T-helper 1 cell (primary cell): ENCODE measurements around the gene FKBP14.

ENCODE experiments used
- DNase-seq, 5 donors: peaks; one replicate each; pipeline ENCODE4 v3.0.0-alpha.2; 2012 to 2020
- total RNA-seq, 4 donors: gene quantifications; one replicate each; lab custom pipeline; 2026; lab: John Stamatoyannopoulos, UW

The FKBP14 gene, protein sequence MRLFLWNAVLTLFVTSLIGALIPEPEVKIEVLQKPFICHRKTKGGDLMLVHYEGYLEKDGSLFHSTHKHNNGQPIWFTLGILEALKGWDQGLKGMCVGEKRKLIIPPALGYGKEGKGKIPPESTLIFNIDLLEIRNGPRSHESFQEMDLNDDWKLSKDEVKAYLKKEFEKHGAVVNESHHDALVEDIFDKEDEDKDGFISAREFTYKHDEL
- 7.2 to 9.6 (median 7.8) reads per million in 4 donors for total RNA-seq

DNA sequence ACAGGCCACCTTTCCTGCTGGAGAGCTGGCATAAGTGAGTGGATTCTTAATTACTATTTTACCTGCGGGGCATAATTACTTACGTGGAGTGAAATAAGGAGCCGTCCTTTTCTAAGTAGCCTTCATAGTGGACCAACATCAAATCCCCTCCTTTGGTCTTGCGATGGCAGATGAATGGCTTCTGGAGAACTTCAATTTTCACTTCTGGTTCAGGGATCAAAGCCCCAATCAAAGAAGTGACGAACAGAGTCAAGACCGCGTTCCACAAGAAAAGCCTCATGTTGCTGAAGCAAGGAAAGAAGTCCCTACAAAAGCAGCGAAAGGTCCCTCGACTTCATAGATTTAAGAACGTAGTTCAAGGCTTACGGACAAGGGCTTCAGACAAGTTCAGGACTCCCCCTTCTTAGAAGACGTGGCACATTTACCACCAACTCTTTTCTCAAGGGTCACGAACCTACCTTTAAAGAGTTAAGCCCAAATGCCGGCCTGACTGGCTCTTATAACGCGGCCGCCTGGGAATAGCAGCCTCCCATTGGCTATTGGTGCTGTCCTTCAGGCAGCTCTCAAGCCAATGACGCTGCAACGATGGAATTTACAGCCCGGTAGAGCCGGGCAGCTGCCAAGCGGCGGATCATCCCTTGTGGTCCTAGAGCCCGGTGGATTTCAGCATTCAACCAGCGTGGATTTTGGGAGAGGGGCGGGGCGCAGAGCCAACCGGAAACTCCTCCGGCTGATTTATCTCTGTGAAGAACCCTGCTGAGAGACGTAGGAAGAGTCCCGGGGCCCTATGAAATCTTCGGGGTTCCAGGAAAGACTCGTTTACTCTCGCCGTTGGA, at the start of gene FKBP14:
Gene FKBP14 (minus strand): TSS at position 474 of the 836 bp plus-strand sequence. CDS start 194 bp downstream, at position 280.
- DNase-seq = peak; percentile 75 to 97 (median 85)

DNA sequence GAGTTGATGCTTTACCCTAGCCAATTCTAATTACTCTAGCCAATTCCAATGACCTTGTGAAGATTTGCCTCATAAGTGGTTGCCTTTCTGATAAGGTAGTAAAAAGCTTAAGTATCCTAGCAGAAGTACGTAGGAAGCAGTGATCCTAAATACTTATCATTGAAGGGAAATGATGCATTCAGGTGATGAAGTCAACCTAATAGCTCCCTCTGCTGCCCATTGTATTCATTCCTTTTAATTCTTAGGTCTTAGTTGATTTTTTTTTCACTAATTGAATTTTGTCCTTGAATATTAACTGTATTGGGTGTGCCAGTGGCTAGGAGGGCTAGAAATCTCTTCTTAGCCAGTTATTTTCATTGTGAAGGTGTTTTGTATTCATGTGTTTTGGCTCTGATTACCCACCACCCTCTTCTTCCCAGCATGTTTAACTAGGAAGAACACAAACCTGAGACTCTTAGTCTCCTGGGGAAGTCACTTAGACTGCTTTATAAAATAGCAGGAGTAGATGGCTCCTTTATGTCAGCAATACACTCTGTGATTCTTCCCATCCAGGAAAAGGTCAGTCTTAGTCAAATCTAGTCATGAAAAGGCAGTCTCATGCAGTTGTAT, 48.0 kb upstream of the FKBP14 start:
- DNase-seq = peak in 1 of 5 donors; percentile 8

DNA sequence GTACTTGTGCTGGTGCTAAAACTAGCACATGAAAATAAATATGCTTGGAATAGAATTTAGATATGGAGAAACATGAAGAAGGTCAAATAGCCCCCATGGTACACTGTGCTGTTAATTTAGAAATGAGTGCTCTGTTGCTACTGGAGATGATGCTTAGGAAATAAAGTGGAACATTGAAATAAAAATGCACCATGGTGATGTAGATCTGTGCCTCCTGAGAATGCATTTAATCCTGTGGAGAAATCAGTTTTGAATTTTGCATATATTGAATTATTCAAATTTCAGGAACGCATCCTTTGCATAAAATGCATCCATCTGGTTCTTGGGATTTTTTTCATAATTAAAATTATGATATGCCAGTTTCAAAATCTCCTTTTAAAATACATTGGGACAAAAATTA, 46.2 kb upstream of the FKBP14 start:
- no peak for DNase-seq

DNA sequence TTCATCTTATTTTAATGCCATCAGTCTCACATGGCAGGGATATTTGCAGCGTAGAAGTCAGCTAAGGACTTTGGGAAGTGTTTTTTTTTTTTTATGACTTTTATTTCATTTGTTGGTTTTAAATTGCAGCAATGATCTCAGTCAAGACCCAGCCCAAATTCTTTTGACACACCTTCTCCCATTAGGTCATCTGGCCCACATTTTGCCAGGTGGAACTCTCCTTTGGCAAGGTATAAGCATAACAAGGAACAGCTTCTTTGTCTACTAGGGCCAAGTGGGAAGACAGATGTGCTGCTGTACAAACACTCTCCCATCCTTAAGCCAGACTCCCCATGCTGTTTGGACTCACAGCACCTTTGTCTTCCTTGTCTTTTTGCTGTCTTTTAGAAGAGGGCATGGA, 43.5 kb upstream of the FKBP14 start:
- DNase-seq = no peak

DNA sequence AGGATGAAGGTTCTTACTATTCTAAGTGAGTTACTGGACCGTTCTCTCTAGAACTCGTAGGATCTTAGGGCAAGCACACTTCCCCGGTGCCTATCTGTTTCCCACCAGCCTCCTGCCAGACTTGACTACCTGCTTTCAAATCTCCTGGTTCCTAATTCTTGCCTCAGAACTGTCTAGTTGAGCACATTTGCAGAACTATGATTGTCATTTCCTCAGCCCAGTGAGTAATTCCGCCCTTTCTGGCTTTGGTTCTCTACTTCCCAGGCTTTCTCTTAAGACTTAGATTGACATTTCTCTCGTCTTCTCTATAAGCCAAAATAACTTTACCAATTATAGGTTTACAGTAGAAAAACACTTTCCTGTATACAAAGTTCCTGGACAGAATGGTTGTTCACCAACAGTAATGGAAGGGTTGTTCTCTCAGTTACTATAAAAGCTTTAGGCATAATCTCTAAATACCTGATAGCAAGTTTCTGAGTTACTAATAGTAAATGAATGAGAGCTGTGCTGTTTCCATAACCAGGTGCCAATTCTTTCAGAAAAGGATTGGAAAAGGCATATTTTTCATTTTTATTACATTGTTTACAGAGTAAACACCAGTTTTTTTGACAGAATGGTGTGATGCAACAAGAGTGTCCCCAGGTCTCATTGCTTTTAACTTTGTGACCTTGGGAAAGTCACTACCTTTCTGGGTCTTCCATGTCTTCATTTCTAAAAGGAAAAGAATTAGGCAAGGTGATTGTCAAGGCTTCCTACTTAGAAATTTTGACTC, 42.8 kb upstream of the FKBP14 start:
- no peak for DNase-seq

DNA sequence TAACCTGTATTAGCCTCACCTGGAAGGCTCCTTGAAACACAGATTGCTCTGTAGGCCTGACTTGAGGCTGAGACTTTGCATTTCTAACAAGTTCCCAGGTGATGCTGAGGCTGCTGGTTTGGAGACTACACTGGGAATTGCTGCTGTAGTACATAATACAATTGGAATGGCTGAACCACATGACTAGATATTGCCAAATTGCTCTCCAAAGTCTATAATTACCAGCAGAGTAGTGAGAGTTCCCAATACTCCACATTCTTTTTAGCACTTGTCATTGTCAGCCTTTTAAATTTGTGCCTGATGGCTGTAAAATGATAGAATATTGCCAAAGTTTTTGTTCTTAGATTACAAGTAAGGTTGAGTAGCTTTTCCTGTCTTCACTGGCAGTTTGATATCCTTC, 41.6 kb upstream of the FKBP14 start:
- DNase-seq = no peak

DNA sequence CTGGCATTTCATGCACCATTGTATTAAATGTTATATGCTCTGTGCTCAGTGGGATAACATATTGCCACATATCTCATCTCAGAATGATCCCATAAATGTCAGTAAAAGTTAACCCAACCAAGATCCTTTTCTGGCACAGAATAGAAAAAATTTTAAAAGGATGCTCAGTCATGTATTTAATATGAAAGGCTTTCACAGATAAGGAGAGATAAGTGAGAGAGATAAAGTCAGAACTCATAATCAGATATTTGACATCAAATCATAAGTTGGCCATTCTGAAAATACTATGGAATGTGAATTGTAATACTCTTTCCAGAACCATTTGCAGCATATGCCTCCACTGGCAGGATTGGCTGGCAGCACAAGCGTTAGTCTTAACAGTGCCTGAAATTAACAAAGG, 40.2 kb upstream of the FKBP14 start:
- no peak for DNase-seq

DNA sequence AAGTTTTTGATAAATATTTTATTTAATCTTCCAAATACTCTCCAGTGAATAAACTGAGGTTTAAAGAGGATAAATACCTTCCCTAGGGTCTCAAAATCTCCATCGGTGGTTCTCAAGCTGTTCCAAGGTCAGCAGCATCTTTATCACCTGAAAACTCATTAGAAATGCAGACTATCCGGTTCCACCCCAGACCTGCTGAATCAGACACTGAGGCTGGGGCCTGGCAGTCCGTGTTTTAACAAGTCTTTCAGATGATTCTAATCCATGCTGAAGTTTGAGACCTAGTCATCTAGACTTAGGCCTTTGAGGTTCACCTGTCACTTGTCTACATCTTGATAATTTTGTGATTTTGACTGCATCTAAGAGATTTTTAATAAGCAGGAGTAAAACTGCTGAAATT, 39.2 kb upstream of the FKBP14 start:
- no peak for DNase-seq

DNA sequence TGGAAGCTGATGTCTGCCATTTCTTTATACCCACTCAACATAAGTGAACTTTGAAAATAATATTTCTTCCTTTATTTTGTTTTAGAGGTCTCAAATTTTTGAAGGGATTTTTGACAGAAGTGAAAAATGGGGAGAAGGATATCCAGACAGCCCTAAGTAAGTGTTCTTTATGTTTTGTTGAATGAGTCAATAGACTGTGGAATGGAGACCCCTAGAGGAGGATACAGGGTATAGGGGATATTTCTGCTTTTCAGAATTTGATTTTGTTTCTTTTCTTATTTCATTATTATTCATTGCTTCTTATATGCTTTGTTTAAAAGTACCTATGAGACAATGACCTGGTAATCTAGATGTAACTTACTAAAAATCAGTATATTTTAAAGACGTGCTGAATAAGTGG, 36.1 kb upstream of the FKBP14 start:
- peak in 1 of 5 donors; percentile 8 for DNase-seq

DNA sequence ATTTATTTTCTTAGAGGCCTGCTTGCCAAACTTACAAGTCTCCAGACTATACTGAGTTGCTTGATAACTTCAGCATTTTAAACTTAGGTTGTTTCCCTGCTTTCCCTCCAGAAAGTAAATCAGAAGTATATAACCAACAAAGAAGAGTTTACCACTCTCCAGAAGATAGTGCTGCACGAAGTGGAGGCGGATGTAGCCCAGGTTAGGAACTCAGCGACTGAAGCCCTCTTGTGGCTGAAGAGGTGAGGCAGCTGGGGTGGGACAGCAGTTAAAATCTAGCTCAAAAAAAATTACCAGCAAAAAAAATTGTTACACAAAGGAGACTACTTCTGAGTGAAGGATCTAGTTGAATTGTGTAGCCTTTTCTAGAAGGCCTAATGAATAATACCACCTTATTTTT, 35.3 kb upstream of the FKBP14 start:
- DNase-seq = peak in 3 of 5 donors; percentile 5 to 17 (median 12)

DNA sequence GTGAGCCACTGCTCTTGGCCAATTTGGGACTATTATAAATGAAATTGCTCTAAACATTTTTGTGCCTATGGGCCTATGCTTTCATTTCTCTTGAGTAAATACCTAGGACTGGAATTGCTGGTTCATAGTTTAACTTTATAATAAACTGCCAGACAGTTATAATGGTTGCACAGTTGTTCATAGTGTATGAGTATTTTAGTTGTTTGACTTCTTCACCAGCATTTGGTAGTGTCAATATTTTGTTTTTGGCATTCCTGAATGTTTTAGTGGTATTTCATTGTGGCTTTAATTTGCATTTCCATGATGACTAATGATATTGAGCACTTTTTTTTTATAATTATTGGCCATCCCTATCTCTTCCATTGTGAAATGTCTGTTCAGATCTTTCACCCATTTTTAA, 31.2 kb upstream of the FKBP14 start:
- DNase-seq = no peak

DNA sequence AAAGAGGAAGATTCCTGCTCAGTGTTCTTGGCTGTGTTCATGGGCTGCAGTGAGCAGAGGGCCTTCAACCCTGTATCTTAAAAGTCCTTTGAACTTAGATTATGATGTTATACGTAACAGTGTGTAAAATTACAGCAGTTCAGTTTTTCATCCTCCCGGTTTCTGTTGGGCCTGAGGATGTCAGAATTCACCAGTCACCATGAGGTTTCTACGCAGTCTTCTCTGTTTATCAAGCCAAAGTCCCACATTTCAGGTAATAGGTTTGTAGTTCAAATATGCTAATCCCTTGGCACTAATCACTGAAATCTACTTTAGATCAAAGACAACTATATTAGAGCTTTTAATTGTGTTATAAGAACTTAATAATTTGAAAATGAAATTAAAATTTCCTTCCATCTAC, 26.6 kb upstream of the FKBP14 start:
- no peak for DNase-seq

DNA sequence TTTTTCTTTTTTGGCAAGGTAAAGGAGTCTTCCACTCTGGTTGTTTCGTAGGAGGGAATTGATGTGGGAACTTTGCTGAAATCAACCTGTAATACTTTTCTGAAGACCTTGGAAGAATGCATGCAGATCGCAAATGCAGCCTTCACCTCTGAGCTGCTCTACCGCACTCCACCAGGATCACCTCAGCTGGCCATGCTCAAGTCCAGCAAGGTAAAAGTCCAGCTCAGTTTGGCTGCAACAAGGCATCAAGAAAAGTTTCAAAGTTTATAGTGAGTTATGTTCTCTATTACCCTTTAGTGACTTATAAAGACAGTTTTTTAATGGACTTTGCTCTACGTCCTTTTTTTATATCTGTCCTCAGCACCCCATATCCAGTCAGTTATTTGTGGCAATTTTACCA, 22.7 kb upstream of the FKBP14 start:
- DNase-seq = no peak

DNA sequence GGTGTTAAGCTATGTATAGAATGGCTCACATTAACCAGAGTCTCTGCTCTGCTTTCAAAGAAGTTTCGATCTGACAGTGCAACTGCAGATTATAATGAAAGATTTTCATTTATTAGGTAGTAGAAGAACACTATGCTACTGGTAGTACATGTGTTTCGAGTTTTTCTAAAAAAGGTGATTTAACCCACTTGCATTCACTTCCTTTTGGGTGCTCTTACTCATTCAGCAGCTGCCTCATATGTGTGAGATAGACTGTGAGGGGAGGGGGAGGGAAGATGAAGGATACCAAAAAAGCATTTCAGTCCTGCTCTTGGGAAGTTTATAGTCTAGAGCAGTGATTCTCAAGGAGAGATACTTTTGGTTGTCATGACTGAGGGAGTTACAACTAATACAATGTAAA, 22.1 kb upstream of the FKBP14 start:
- DNase-seq = no peak

DNA sequence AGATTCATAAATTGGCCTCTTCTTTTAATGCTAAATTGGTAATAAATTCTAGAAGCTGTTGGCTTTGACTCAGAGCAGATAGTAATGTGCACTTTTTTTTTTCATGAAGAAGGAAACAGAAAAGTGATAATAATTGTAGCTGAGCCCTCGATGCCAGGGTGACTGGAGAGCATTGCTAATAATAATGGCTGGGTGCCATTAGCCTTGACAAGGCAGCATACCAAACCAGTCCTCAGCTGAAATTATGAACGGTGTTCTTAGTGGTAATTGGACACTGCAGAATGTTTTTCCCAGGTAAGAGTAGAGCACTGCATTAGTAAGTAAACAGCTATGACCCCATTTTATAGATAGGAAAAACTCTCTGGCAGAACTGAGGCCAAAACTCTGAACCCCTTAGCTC, 20.6 kb upstream of the FKBP14 start:
- DNase-seq = no peak

DNA sequence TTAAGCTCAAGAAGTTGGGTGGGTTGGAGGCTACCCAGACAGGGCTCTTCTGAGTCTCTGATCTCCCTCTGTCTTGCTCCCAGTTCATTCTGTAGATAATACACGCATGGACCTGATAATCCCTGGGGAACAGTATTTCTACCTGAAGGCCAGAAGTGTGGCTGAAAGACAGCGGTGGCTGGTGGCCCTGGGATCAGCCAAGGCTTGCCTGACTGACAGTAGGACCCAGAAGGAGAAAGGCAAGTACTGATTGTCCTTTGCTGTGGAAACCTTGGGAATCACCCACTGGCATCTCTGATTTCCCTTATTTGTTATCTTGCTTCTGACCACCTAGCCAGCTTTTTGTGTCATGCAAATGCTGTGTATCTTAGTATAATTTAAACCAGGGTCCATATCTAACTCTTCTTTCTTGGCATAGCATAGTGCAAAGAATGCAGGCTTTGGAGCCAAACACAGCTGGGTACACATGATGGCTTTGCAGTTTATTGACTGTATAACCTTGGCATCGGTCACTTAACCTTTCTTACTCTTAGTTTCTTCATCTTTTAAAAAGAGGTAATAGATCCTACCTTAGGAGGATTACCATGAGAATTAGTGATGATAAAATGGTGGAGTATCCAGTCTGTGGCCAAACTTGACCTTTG, 19.7 kb upstream of the FKBP14 start:
- DNase-seq = no peak

DNA sequence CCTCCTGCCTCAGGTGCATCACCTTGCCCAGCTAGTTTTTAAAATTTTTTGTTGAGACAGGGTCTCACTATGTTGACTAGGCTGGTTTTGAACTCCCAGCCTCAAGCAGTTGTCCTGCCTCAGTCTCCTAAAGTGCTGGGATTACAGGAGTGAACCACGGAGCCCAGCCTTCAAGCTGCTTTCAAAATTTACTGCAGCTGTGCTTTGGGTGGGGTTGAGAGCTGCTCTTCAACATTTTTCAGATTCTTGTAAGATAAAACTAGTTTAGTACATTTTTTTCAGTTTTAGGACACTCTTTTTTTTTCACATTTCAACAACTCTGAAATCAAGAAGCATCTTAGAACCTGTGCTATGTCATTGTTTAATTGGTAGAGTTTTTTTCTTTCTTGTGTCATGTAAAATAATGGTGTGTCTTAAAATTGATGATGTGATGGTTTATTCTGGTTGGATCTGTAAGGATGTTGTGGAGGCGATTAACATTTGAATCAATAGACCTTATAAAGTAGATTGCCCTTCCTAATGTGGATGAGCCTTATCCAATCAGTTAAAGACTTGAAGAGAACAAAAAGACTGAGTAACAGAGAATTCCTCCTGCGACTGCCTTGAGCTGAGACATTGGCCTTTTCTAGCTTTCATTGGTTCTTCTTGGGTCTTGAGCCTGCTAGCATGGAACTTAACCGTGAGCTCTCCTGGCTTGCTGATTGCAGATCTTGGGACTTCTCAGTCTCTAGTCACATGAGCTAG, 15.2 kb upstream of the FKBP14 start:
- DNase-seq = no peak

DNA sequence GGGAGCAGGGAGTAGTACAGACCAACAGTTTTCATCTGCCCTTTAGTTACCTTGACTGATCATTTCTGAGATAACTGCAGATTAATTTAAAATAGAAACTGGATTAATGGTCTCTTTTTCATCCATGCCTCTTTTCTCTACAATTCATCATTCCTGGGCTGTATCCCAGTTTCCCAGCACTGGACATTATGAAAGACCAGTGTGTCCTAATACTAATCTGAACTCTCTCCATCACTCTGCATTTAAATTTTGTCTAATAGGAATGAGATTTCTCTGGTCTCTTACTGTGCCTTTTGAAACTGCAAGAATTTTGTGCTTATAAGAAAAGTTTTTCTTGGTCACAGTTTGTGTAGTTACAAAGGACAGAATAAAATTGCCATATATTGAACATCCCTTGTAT, 14.4 kb upstream of the FKBP14 start:
- DNase-seq = no peak

DNA sequence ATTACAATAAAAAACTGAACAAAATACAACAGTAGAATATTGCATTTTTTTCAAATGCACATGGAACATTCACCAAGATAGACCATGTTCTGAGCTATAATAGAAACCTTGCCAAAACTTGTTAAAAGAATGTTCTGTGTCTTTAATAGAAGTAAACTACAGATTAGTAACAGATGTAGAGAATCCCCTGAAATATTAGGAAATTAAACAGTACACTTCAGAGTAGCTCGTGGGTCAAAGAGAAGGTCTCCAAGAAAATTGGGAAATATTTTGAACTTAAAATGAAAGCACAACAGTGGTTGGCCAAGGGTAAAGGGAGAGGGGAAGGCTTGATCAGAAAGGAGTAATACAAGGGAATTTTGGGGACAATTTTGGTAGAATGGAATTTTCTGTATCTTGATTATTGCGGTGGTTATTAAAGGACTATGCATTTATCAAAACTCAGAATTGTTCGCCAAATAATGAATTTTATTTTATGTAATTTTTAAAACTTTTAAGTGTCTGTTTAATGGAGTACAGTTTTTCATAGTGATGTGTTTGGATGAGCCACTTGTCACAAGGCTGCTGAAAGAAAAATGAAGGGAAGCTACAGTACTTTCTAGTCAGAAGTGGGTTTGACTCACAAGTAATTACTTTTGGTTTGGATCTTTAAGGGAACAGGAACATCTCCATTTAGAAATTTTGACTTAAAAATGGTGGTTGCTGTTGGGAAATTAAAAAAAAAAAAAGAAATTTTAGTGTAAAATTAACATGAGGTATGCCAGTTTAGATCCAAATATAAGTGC, 11.9 kb upstream of the FKBP14 start:
- no peak for DNase-seq

DNA sequence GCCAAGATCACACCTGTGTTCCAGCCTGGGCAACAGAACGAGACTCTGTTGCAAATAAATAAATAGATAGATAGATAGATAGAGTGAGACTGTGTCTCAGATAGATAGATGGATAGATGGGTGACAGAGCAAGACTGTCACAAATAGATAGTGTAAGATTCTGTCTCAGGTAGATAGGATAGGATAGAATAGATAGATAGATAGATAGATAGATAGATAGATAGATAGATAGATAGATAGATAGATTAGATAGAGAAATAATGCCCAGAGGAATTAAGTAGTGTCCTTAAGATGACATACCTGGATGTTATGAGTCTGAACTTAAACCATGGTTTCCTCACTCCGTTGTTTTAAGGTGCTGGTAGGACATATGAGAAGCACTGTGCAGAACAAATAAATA, 9.7 kb upstream of the FKBP14 start:
- no peak for DNase-seq

DNA sequence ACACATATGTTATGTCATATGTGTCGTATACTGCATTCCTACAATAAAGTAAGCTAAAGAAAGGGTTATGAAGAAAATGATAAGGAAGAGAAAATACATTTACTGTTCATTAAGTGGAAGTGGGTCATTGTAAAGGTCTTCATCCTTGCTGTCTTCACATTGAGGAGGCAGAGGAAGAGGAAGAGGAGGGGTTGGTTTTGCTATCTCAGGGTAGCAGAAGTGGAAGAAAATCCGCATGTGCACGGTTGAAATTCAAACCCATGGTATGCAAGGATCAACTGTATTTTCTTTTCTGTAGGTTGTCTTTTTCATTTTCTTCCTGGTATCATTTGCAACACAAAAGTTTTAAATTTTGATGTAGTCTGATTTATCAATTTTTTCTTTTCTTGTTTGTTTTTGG, 8.0 kb upstream of the FKBP14 start:
- no peak for DNase-seq
